CD4-positive, alpha-beta T cell treated with Interleukin-6 at 100 ng/mL for 8 hours (primary cell): ENCODE results near the gene HDGF.

Source experiments
- DNase-seq: peaks from one replicate; pipeline ENCODE4 v3.0.0-alpha.2; 2020; ENCODE audit warnings: mixed read lengths, low spot score

The HDGF gene

GRCh38 chr1:156746728-156747631 lies 4.5 kb downstream of the HDGF start:
- DNase-seq, result peak; percentile 54

- no peak for DNase-seq
These were observed 5.1 kb downstream of the HDGF start for GRCh38 chr1:156746406-156746727.

DNA sequence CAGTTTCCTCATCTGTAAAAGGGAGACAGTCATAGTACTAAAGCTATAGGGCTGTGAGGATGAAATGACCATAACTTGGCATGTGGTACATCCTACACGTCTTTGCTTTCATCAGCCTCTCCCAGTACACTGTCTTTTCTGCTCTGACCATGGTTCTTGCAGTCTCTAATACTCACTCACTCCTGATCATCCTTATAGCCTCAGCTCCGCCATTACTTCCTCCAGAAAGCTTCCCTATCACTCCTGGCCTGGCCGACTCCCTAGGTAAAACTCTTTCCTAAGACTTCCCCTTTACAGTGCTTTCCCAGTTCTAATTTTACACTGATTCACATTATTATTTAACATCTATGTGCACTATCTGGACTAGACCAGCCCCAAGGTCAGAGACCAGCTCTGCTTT lies 5.6 kb downstream of the HDGF start:
- DNase-seq, result no peak

DNA sequence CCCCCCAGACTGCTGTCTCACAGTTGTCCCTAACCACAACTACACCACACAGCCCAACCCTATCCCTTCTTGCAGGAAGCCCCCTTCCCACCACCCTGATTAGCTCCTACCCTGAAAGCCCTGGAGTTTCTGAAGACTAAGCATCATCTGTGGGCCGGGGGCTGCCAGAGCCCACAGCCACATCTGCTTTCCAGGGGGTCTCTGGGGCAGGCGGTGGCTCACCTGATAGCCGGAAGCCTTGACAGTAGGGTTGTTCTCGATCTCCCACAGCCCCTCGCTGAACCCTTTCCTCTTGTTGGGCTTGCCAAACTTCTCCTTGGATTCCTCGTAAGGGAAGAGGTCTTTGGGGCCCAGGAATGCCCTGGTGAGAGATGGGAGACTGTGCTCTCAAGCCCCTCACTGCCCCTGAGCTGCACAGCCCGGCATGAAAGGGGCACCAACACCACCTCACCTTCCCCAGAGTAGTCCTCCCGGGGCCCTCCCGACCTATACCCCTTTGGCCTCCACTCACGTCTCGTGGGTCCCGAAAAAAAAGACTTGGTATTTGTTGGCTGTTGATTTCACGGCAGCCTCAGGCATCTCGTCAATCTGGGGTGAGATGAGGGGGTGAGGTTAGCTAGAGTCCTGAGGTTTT lies 6.6 kb downstream of the HDGF start:
- DNase-seq, result no peak

DNA sequence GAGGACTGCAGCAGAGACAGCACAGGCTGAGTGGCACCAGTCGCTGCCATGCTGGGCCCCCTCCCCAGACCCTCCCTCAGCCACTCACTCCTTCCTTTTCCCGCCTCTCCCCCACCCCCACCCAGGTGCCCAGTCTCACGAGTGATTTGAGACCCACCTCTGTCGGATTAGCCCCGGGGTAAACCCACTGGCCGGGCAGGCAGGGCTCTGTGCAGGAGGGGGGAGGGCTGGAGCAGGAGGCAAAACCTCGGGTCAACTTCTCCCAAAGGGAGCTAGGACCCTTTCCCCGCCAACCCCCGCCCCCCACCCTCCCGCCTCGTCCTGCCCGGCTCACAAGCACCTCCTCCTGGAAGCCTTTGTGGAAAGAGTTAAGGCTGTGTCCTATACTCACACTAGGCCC lies 7.1 kb downstream of the HDGF start:
- DNase-seq, result no peak

DNA sequence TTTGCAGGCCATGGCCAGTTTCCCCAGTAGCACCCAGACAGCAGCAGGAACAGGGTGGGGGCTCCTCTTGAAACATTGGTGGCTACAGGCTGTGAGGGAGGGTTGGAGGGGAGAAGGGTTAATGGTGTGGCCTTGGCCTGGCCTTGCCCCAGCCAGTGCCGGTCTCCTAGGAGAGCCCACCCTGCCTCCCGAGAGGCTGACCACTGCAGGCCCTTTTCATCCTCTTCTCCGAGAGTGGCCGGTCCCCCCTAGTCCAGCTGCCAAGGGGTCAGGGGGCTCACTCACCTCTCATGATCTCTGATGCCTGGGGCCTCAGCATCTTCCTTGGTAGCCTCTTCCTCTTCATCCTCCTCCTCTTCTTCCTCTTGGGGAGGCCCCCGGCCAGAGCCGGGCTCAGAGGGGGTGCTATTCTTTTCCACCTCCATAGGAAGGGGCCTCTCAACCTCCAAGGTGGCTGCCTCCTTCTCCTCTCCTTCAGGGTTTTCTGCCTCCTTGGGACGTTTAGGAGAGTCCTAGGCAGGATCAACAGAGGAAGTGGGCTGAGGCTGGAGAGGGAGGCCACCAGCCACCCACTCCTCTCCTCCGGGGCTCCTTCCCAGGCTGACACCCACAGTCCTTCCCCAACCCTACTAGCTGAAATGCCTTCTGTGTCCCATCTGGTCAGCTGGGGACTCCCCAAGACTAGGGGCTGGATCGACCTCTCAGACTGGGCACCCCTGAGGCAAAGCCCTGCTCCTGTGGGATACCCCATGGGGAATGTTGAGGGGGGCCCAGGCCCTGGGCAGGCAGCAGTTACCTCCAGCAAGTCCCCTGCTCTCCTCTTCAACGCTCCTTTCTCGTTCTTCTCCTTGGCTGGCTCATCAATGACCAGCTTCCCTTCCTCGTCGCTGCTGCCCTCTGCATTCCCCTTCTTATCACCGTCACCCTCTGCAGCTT lies 7.8 kb downstream of the HDGF start:
- DNase-seq, result no peak

GRCh38 chr1:156742801-156743200 lies 8.7 kb downstream of the HDGF start:
- DNase-seq, result no peak

DNA sequence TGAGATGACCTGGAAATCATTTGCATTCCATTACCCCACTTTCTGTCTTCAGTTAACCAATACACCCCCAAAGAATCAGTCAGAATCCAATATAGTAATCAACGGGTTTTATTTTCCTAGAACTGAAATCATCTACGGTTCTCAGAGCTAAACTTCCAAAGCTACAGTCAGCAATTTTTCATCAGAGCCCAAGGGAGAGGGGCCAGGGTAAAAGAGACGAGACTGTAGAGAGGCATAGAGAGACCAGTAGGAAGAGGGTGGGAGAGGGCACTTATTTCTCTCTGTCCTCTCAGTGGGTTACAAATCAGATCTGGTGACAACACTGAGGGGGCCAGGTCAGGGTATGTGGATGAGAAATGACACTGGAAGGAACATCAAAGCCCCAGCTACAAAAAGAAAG lies 9.5 kb downstream of the HDGF start:
- no peak for DNase-seq

DNA sequence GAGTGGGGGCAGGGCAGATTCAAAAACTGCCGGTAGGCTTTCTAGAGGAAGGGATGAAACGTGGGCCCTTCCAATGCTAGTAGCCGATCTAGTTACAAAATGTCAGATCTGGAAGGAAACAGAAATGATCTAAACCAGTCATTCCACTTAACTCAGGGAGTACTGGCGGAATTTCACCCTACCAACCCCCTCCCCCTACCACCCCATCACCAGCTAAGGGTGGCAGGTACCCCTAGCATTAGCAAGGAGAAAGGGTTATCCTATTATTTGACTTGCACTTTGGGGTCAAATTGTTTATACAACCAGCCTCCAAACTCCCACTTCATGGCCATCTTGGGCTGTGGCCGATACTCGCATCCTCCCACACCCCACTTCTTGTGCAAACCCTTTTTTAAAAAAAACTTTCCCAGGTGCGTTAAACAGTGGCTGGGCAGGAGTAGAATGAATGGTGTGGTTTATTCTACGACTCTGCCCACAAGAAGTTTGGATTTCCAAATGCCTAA lies 9.9 kb downstream of the HDGF start:
- no peak for DNase-seq

- peak; percentile 99 for DNase-seq
These were observed 10.6 kb downstream of the HDGF start, which contains the start of gene MRPL24 for GRCh38 chr1:156740741-156741480. MRPL24 (minus strand) TSS chr1:156741088; CDS start chr1:156738704, 2,384 bp downstream.

- no peak for DNase-seq
These were observed 11.2 kb downstream of the HDGF start for GRCh38 chr1:156740237-156740740.

- no peak for DNase-seq
These were observed 12.6 kb downstream of the HDGF start for GRCh38 chr1:156738916-156739315.

GRCh38 chr1:156738407-156738806 lies 13.1 kb downstream of the HDGF start:
- no peak for DNase-seq

DNA sequence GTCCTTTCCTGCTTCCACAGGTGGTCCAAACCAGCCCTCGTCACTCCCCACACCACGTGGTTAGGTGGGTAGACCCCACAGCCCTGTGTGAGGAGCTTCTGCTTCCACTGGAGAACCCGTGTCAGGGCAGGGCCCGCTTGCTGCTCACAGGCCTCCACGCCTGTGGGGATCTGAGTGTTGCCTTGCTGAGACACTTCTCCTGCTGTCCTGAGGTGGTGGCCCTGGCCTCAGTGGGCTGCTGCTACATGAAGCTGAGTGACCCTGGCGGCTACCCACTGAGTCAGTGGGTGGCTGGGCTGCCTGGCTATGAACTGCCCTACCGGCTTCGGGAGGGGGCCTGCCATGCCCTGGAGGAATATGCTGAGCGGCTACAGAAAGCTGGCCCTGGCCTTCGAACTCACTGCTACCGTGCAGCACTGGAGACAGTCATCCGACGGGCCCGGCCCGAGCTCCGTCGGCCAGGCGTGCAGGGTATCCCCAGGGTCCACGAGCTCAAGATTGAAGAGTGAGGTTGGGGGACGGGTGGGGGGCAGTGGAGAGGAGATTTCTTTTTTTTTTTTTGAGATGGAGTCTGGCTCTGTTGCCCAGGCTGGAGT lies 17.4 kb downstream of the HDGF start:
- no peak for DNase-seq

GRCh38 chr1:156728599-156729462 lies 22.6 kb downstream of the HDGF start, which contains the start of gene ISG20L2:
ISG20L2 (minus strand) TSS chr1:156728766; CDS start chr1:156727652, 1,114 bp downstream.
- peak; percentile 92 for DNase-seq

DNA sequence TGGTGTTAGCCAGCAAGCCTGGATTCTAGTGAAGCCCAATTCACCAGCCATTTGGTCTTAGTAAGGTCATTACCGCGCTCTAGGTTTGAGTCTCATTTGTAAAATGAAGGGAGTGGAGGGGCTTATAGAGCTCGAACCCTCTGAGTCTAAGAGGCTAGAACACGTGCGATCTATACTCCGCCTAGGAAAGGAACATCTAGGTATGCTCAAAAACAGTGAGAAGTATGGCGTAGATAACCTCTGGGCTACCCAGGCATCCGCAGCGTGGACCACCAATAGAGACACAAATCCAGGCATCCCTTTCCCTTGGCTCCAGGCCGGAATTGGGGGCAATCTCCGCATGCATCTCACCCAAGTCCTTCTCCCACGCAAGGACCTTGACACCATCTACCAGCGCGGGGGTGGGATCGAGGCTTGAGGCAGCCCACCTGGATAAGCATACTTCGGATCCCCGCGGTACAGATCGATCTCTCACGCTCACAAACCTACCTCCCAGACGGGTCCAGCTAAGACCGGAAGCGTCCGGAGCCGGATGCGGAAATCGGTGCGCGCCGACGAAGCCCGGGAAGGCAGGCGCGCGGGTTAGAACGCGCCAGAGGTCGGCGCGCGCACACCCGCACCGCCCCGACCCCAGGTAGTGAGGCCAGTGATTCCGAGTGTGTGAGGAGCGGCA lies 23.4 kb downstream of the HDGF start, which contains the start of gene METTL25B:
Gene METTL25B, plus strand, starts transcription at position 544 of the 673 bp plus-strand sequence. CDS start 636 bp downstream, outside the sequence.
- peak; percentile 56 for DNase-seq

GRCh38 chr1:156727492-156727891 lies 24.0 kb downstream of the HDGF start:
- no peak for DNase-seq

GRCh38 chr1:156726549-156727226 lies 24.8 kb downstream of the HDGF start:
- DNase-seq, result peak; percentile 42
